GM21528 (cell line): Measurements from ENCODE around the gene PRKAR1B.

Source experiments
- ATAC-seq: cut with Tn5 transposase; IDR thresholded peaks from one replicate; pipeline ENCODE4 v1.9.1; 2021; ENCODE audit warnings: mild to moderate bottlenecking, moderate library complexity; ENCODE audit not compliant: unreplicated experiment, low FRiP score

Gene PRKAR1B

DNA sequence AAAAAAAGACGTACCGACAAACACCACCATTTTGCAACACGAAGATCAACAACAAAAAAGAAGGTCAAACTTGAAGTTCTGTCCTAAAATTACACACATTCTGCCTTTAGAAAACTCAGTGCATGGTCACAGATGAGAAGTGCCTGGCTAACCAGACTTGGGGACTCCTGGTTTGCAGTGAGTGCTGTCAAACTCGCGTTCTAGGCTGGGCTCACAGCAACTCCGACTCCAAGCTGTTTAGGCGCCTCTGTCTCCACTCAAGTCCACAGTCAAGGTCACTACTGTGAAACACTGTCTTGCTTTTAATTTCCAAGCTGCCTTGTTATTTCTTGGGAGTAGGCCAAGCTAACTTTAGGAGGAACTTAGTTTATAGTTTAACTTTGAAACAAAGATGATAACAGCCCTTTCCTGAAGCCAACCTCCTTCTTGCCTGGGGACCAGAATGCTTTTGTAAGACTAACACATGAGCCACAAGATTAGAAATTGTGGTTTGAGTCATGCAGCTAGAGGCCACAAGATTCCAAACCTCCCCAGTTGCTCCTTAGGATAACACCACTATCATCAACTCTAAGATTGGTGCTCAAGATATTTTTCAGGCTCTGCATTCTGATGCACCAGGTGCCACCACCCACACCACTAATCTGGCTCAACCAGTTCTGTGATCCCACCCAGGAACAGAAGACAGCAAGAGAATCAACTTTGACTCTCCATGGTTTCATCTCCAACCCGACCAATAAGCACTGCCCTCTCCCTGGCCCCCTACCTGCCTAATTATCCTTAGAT, 1.7 kb downstream of the PRKAR1B start:
- ATAC-seq, result no peak

- ATAC-seq, result no peak
Observed at GRCh38 chr7:724298-724697, 2.8 kb downstream of the PRKAR1B start.

DNA sequence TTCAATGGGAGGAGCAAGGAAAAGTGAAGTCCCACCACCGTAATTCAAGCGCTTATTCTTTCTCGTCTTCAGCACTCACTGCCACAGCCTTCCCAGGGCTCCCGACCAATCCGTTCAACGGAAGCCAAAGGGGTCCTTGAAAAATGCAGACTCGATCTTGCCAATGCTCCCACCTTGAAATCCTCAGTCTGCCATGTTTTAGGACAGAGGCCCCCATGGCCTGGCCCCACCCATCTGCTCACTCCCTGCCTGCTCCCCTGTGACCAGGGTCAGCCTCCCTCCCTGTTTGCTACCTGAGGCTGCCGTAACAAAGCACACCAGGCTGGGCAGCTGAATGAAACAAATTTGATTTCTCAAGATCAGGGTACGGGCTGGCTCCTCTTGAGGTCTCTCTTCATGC, 3.5 kb downstream of the PRKAR1B start:
- no peak for ATAC-seq

- ATAC-seq, result no peak
Observed at GRCh38 chr7:721619-722248, 5.3 kb downstream of the PRKAR1B start.

- no peak for ATAC-seq
Observed at GRCh38 chr7:716636-717035, 10.4 kb downstream of the PRKAR1B start.

- ATAC-seq, result no peak
Observed at GRCh38 chr7:716222-716621, 10.9 kb downstream of the PRKAR1B start.

GRCh38 chr7:714251-714671, 12.8 kb downstream of the PRKAR1B start:
- ATAC-seq, result no peak

DNA sequence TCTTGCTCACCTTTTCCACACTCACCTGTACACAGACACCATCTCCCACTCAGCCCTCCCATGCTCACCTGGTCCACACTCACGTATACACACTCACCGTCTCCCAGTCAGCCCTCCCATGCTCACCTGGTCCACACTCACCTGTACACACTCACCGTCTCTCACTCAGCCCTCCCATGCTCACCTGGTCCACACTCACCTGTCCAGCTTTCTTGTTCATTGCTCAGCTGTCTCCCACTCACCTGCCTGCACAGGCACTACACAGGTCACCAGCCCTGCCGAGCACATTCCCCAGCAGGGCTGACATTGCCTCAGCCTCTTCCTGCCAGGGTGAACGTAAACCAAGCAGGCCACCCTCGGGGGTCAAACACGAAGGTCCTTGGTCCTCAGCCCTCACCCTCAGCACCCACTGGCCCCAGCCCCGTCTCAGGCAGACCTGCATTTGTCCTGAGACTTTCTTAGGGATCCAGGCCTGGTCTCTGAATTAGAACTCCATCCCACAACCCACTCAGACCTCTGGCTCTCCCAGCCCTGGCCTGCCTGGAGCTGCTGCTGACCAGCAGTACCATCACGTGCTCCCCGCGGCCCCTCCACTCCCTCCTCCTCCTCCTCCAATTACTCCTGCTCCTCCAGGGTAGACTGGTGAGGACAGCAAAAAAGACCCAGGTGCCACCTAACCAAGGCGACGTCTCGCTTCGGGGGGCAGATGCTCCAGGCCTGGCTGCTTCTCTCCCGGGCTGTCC, 13.4 kb downstream of the PRKAR1B start:
- ATAC-seq, result no peak

GRCh38 chr7:713139-713457, 14.0 kb downstream of the PRKAR1B start:
- ATAC-seq, result no peak

DNA sequence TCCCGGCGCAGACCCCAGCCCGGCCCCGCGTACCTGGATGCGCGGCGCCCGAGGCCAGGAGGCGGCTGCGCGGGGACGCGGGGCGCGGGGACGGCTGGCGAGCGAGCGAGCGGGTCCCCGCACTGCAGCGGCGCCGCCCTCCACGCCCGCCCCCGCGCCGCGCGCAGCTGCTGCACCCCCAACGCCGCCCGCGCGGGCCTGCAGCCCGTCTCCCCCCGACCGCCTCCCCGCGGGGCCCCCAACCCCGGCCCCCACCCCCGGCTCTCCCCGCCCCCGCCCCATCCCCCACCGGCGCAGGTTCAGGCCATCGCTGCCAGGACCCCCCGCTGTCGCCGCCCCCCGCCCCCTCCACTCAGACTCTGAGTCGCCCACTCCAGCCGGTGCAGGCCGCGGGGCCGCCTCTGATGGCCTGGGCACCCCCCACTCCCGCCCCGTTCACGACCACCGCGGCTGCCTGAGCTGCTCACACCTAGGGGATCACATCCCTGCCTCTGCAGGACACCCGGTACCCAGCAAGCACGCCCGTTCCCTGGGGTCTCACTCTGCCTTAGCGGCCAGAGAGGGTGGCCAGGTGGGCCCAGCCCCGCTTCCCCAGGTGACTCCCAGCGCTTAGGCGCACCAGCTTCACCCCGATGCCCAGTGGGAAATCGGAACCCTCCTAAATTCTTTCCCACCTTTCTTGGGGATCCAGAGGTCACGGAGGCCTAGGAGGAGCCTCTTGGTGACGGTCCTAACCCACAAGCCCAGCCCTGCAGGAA, 14.5 kb downstream of the PRKAR1B start:
- no peak for ATAC-seq

GRCh38 chr7:711922-712380, 15.1 kb downstream of the PRKAR1B start:
- no peak for ATAC-seq

DNA sequence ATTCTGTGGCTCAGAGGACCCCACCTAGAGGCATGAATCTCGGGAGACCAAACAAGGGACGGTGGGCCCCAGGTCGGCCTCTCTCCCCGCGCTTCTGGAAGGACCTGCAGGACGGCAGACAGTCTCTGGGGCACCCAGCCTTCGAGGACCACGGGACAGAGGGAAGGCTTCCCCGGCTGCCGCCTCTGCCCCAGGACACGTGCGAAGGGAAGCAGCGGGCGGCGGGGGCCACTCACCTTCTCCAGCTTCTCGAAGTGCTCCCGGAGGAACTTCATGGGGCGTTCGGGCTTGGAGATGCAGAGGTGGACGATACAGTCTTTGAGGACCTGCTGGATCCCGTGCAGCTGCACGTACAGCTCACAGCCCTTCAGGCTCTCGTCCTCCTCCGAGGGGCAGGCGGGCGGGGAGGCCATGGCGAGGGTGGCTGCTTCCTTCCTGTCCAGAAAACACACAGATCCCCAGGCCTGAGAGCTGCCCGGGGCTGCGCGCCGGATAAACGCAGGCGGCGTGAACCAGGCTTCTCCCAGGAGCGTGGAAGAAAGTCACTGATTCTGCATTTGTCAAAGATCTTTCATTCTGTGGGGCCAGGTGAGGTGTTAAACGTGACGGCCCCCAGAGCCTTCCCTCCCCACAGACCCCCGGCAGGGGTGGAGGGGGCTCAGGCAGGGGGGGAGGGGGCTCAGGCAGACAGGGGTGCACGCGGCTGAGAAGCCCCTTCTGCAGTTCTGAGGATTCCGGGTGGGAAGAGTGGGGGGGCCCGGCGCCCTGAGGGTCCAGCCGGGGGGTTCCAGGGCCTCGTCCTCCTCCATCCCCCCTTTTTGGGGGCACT, 15.8 kb downstream of the PRKAR1B start:
- ATAC-seq, result no peak

DNA sequence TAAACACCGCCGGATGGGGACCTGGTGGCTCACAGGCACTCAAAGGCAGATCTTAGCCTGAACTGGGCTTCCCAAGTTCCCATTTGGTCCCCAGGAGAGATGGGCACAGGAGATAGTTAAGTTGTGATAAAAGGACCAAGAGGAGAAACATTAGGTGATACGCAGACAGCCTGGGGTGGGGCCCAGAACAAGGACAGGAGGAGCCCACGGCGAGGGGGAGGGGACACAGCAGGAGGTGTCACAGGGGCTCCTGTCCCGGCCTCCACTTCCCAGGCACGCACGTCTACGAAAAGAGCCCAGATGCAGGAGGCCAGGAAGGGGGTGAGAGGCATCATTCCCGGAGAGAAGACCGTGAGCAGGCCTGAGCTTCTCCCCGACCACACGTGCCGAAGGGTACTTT, 16.9 kb downstream of the PRKAR1B start:
- ATAC-seq, result no peak

DNA sequence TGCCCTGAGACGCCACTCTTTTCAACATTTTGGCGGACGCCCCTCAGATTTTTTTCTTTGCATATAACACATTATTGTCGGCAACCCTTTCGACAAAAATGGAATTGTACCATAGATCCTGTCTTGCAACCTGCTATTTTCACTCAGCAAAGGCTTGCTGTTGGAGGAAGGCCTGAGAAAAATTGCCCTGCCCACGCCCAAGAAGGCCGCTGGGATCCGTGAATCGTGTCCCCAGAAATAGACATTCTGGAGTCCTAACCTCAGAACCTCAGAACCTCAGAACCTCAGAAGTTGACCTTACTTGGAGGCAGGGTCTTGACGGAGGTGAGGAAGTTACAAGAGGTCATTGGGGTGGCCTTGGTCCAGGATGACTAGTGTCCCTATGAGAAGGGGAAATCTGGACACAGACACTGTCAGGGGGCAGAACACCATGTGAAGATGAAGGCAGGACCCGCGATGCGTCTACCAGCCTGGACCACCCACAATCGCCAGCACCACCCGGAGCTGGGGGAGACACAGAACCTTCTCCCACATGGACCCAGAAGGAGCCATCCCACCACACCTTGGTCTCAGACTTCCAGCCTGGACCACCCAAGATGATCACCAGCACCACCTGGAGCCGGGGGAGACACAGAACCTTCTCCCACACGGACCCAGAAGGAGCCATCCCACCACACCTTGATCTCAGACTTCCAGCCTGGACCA, 19.6 kb downstream of the PRKAR1B start:
- no peak for ATAC-seq

GRCh38 chr7:706721-707120, 20.4 kb downstream of the PRKAR1B start:
- ATAC-seq, result no peak

GRCh38 chr7:703049-703448, 24.0 kb downstream of the PRKAR1B start:
- no peak for ATAC-seq

- ATAC-seq, result no peak
Observed at GRCh38 chr7:701086-701671, 25.9 kb downstream of the PRKAR1B start.

GRCh38 chr7:699476-700170, 27.5 kb downstream of the PRKAR1B start:
- no peak for ATAC-seq
